GM23338 (cell line): ENCODE measurements around the gene PGLYRP4. TPM values are rescaled to one million over a fixed set of nuclear protein-coding genes. Genes with fewer than 3 reads are reported as not detected.

Experiments used
- ATAC-seq: fragments of 200-7000 bp; cut with Tn5 transposase; 3 replicates; pipeline ENCODE4 v1.9.1; 2020
- DNase-seq: peaks from one replicate; pipeline ENCODE4 v3.0.0-alpha.2; 2015; ENCODE audit warnings: low spot score
- H2AFZ ChIP-seq: fragments of 200-600 bp; sonication (generic); 2 replicates; pipeline ENCODE4 v1.8.0; 2016; ENCODE audit warnings: antibody characterized with exemption, mild to moderate bottlenecking, moderate library complexity
- H3F3A ChIP-seq: fragments of 200-600 bp; sonication (generic); replicated peaks from 2 replicates; pipeline ENCODE4 v1.8.0; 2017; ENCODE audit warnings: antibody characterized with exemption, mixed run types, low read depth
- H3K27ac ChIP-seq: fragments of 200-600 bp; sonication (generic); 2 replicates; pipeline ENCODE4 v1.6.1; 2016; ENCODE audit warnings: low read depth
- H3K27me3 ChIP-seq: fragments of 200-600 bp; sonication (generic); 2 replicates; pipeline ENCODE4 v1.8.0; 2016; ENCODE audit warnings: mild to moderate bottlenecking, mixed run types, moderate library complexity; ENCODE audit not compliant: insufficient read depth
- H3K36me3 ChIP-seq: fragments of 200-600 bp; sonication (generic); 2 replicates; pipeline ENCODE4 v1.8.0; 2016; ENCODE audit warnings: mild to moderate bottlenecking; ENCODE audit not compliant: insufficient read depth
- H3K4me1 ChIP-seq: fragments of 200-600 bp; sonication (generic); 2 replicates; pipeline ENCODE4 v1.8.0; 2016; ENCODE audit warnings: mild to moderate bottlenecking, moderate library complexity; ENCODE audit not compliant: insufficient read depth
- H3K4me2 ChIP-seq: fragments of 200-600 bp; sonication (generic); 2 replicates; pipeline ENCODE4 v1.7.1; 2017; ENCODE audit warnings: mixed run types
- H3K4me3 ChIP-seq: fragments of 200-600 bp; sonication (generic); 2 replicates; pipeline ENCODE4 v1.6.1; 2016; ENCODE audit warnings: mixed run types
- H3K79me2 ChIP-seq: fragments of 200-600 bp; sonication (generic); replicated peaks from 2 replicates; pipeline ENCODE4 v1.8.0; 2017; ENCODE audit warnings: mild to moderate bottlenecking; ENCODE audit not compliant: insufficient read depth
- H3K9me2 ChIP-seq: fragments of 200-600 bp; sonication (generic); 2 replicates; pipeline ENCODE4 v1.8.0; 2017; ENCODE audit not compliant: insufficient read depth
- H4K20me1 ChIP-seq: fragments of 200-600 bp; sonication (generic); replicated peaks from 2 replicates; pipeline ENCODE4 v1.8.0; 2017; ENCODE audit warnings: mild to moderate bottlenecking; ENCODE audit not compliant: insufficient read depth
- H3K27ac Mint-ChIP-seq: 2 replicates; pipeline ENCODE4 v1.8.0; 2020; ENCODE audit warnings: inconsistent platforms, mild to moderate bottlenecking, moderate library complexity, mixed read lengths
- H3K27me3 Mint-ChIP-seq: 3 replicates; pipeline ENCODE4 v1.8.0; 2022; ENCODE audit warnings: low read depth, mild to moderate bottlenecking, moderate library complexity, mixed read lengths, inconsistent platforms; ENCODE audit not compliant: insufficient read depth, poor library complexity
- H3K36me3 Mint-ChIP-seq: 3 replicates; pipeline ENCODE4 v1.8.0; 2021; ENCODE audit warnings: low read depth, mild to moderate bottlenecking, inconsistent platforms, moderate library complexity, mixed read lengths
- H3K4me1 Mint-ChIP-seq: 3 replicates; pipeline ENCODE4 v1.8.0; 2020; ENCODE audit warnings: mild to moderate bottlenecking, inconsistent platforms, mixed read lengths
- H3K4me3 Mint-ChIP-seq: 3 replicates; pipeline ENCODE4 v1.8.0; 2021; ENCODE audit warnings: moderate library complexity, mild to moderate bottlenecking, inconsistent platforms, mixed read lengths
- H3K9me3 Mint-ChIP-seq: 3 replicates; pipeline ENCODE4 v1.8.0; 2020; ENCODE audit warnings: moderate library complexity, mild to moderate bottlenecking, inconsistent platforms, mixed read lengths
- ETS1 ChIP-seq: IDR thresholded peaks from 2 replicates; pipeline ENCODE4 v1.6.1; 2016; ENCODE audit warnings: antibody characterized with exemption
- EZH2phosphoT487 ChIP-seq: fragments of 200-600 bp; sonication (generic); IDR thresholded peaks from one replicate; pipeline ENCODE4 v1.8.1; 2018; ENCODE audit warnings: antibody characterized with exemption; ENCODE audit not compliant: unreplicated experiment
- POLR2AphosphoS5 ChIP-seq: IDR thresholded peaks from 2 replicates; pipeline ENCODE4 v1.6.1; 2016; ENCODE audit warnings: antibody characterized with exemption, low read depth
- STAT1 ChIP-seq: IDR thresholded peaks from one replicate; pipeline ENCODE4 v1.6.1; 2016; ENCODE audit warnings: antibody characterized with exemption; ENCODE audit not compliant: unreplicated experiment
- ZNF114 ChIP-seq: fragments of 250-450 bp; sonication (Bioruptor Pico); IDR thresholded peaks from 2 replicates; pipeline ENCODE4 v1.5.0; 2020; ENCODE audit warnings: mild to moderate bottlenecking, moderate library complexity
- ZNF331 ChIP-seq: fragments of 250-450 bp; sonication (Bioruptor Pico); IDR thresholded peaks from 2 replicates; pipeline ENCODE4 v1.5.0; 2020; ENCODE audit warnings: low read depth, mild to moderate bottlenecking, moderate library complexity
- ZNF462 ChIP-seq: fragments of 250-450 bp; sonication (Bioruptor Pico); IDR thresholded peaks from 2 replicates; pipeline ENCODE4 v1.5.0; 2020; ENCODE audit warnings: mild to moderate bottlenecking, moderate library complexity
- polyA plus RNA-seq: library from polyadenylated mRNA; unstranded; fragments of >200 nt; fragmentation: Nextera tagmentation; extraction: Ambion mirVana; gene quantifications from 2 replicates; pipeline ENCODE4 v1.2.1, GENCODE V29; 2016
- total RNA-seq: library from RNA; depleted of rRNA; stranded (reverse); fragments of >200 nt; shearing (Covaris generic); gene quantifications from 2 replicates; pipeline ENCODE4 v1.2.3, GENCODE V29; 2014
- TF ChIP-seq, protein P1 (sequence below), 2 experiments: fragments of 200-600 bp in 1 of 2; sonication (generic) in 1 of 2; conservative IDR thresholded peaks; 2 replicates each; pipeline versions ENCODE4 v1.5.1 to v1.6.1; 2016 to 2017; ENCODE audit warnings: antibody characterized with exemption in 2 of 2, low read depth in 2 of 2, mild to moderate bottlenecking in 2 of 2, moderate library complexity in 1 of 2

Gene PGLYRP4
- total and polyA plus RNA-seq, 2 experiments from 2014 or later: not detected

GRCh38 chr1:153349363-153350320, 1.0 kb upstream of the PGLYRP4 start:
- Histone ChIP-seq H3K27me3 (no peaks in the 10 kb centered on the region), H3K9me2 (no peaks in the 10 kb centered on the region), H3K36me3 (no peaks in the 10 kb centered on the region), H3K4me3 (no peak overlapping the region), H3K4me2 (no peak overlapping the region), H4K20me1 (no peaks in the 10 kb centered on the region), H3K79me2 (no peaks in the 10 kb centered on the region), H2AFZ (no peak overlapping the region), H3K27ac (no peak overlapping the region), H3F3A (no peaks in the 10 kb centered on the region), H3K4me1 (no peaks in the 10 kb centered on the region)
- DNase-seq (no peak), ATAC-seq (no peak)
- Mint-ChIP-seq H3K4me1 (peaks cover under 1% of the 10 kb centered on the region; the same call in 1 of the 3 replicates), H3K27me3 (peaks cover 10% of the 10 kb centered on the region), H3K9me3 (no peaks in the 10 kb centered on the region), H3K36me3 (no peaks in the 10 kb centered on the region), H3K4me3 (no peak overlapping the region), H3K27ac (no peak overlapping the region)
- TF ChIP-seq ZNF331 (CRISPR knock-in tag): no peak
- no peak for TF ChIP-seq ZNF114 (CRISPR knock-in tag)
- TF ChIP-seq POLR2AphosphoS5: no peak
- TF ChIP-seq, protein P1, sequence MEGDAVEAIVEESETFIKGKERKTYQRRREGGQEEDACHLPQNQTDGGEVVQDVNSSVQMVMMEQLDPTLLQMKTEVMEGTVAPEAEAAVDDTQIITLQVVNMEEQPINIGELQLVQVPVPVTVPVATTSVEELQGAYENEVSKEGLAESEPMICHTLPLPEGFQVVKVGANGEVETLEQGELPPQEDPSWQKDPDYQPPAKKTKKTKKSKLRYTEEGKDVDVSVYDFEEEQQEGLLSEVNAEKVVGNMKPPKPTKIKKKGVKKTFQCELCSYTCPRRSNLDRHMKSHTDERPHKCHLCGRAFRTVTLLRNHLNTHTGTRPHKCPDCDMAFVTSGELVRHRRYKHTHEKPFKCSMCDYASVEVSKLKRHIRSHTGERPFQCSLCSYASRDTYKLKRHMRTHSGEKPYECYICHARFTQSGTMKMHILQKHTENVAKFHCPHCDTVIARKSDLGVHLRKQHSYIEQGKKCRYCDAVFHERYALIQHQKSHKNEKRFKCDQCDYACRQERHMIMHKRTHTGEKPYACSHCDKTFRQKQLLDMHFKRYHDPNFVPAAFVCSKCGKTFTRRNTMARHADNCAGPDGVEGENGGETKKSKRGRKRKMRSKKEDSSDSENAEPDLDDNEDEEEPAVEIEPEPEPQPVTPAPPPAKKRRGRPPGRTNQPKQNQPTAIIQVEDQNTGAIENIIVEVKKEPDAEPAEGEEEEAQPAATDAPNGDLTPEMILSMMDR (conservative IDR thresholded peaks at IDR 0.05; ENCODE audit: low read depth in 2 of 2): no peak
- TF ChIP-seq ZNF462 (CRISPR knock-in tag): no peak
- no peak for TF ChIP-seq EZH2phosphoT487
- no peak for TF ChIP-seq ETS1
- TF ChIP-seq STAT1: no peak
